Uterus (tissue), 2 donors: ENCODE results near the gene ARHGAP5.

Experiments
- POLR2A ChIP-seq, 2 donors: fragments of 450-650 bp; IDR thresholded peaks; one replicate each; pipeline ENCODE4 v1.6.1; 2016; ENCODE audit warnings: antibody characterized with exemption in 2 of 2, mild to moderate bottlenecking in 1 of 2, moderate library complexity in 1 of 2
- TF ChIP-seq, protein P1 (sequence below), 4 experiments: fragments of 200-600 bp in 2 of 4; fragments of 450-650 bp in 2 of 4; sonication (generic) in 2 of 4; IDR thresholded peaks; one replicate each; pipeline ENCODE4 v1.5.1; 2016 to 2019; ENCODE audit warnings: antibody characterized with exemption in 4 of 4, mild to moderate bottlenecking in 2 of 4, moderate library complexity in 1 of 4

DNA sequence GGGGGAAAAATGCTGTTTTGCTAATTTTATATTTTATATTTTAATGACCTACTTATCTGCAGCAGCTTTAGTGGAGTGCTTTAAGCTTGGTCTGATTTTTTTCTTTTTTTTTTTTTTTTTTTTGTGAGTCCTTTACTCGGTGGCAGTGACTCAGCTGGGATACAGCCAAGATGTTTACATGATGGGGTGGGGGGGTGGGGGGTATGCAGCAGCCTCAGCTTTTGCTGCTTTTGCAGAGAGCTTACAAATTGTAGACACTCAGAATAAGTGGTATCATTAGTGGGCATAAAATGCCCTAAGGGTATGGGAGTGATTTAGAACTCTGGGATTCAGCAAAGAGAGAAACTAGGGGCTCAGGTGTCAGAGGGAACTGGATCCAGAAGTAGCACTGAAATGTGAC lies 38.2 kb upstream of the ARHGAP5 start:
- TF ChIP-seq, protein P1, sequence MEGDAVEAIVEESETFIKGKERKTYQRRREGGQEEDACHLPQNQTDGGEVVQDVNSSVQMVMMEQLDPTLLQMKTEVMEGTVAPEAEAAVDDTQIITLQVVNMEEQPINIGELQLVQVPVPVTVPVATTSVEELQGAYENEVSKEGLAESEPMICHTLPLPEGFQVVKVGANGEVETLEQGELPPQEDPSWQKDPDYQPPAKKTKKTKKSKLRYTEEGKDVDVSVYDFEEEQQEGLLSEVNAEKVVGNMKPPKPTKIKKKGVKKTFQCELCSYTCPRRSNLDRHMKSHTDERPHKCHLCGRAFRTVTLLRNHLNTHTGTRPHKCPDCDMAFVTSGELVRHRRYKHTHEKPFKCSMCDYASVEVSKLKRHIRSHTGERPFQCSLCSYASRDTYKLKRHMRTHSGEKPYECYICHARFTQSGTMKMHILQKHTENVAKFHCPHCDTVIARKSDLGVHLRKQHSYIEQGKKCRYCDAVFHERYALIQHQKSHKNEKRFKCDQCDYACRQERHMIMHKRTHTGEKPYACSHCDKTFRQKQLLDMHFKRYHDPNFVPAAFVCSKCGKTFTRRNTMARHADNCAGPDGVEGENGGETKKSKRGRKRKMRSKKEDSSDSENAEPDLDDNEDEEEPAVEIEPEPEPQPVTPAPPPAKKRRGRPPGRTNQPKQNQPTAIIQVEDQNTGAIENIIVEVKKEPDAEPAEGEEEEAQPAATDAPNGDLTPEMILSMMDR (IDR thresholded peaks at IDR 0.05) = no peak
- no peak for TF ChIP-seq POLR2A (IDR thresholded peaks at IDR 0.05)
